ENCODE data around the gene PCDHB6.

DNA sequence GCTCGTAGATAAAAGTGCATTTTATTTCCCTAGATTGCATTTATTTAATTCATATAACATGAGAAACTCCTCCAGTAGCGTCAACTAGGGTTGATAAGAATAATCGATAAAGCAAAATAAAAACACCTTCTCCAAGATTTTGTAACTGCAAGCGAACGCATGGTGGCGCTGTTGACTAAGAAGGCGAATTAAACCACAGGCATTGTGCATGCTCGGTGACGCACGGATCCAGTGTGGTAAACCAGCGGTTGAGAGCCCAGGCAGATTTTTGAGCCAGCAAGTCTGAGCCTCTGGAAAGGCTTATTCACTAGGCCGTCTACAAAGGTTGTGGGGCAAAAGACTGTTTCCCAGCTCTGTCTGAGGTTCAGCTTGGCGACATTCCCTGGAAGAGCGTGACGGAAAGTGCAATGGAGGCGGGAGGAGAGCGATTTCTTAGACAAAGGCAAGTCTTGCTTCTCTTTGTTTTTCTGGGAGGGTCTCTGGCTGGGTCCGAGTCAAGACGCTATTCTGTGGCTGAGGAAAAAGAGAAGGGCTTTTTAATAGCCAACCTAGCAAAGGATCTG, 49.5 kb upstream of the PCDHB6 start, which contains the start of gene PCDHB3:
- TF ChIP-seq, protein P1, sequence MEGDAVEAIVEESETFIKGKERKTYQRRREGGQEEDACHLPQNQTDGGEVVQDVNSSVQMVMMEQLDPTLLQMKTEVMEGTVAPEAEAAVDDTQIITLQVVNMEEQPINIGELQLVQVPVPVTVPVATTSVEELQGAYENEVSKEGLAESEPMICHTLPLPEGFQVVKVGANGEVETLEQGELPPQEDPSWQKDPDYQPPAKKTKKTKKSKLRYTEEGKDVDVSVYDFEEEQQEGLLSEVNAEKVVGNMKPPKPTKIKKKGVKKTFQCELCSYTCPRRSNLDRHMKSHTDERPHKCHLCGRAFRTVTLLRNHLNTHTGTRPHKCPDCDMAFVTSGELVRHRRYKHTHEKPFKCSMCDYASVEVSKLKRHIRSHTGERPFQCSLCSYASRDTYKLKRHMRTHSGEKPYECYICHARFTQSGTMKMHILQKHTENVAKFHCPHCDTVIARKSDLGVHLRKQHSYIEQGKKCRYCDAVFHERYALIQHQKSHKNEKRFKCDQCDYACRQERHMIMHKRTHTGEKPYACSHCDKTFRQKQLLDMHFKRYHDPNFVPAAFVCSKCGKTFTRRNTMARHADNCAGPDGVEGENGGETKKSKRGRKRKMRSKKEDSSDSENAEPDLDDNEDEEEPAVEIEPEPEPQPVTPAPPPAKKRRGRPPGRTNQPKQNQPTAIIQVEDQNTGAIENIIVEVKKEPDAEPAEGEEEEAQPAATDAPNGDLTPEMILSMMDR (IDR thresholded peaks at IDR 0.05; ENCODE audit: low read length), result peak; percentile 48
- TF ChIP-seq EZH2 (optimal IDR thresholded peaks at IDR 0.05; ENCODE audit: low read depth, low read length), result no peak

Measured in MM.1S (cell line).